Esophagus muscularis mucosa (tissue), 4 donors: ENCODE data around the gene HMGN4. TPM values are rescaled to one million over a fixed set of nuclear protein-coding genes. Genes with fewer than 3 reads are reported as not detected.

Experiments used
- DNase-seq: peaks from one replicate; pipeline ENCODE4 v3.0.0-alpha.2; 2017; ENCODE audit errors: extremely low spot score
- H3K27ac ChIP-seq, 4 donors: fragments of 200-600 bp; sonication (generic); replicated peaks in 1 of 4; 1 replicate in 3 of 4; 2 replicates in 1 of 4; pipeline ENCODE4 v1.5.1; 2016 to 2019; ENCODE audit warnings: mild to moderate bottlenecking in 1 of 4
- H3K27me3 ChIP-seq, 4 donors: fragments of 200-600 bp; sonication (generic); one replicate each; pipeline versions ENCODE4 v1.5.1 to v1.6.0; 2016 to 2019
- H3K36me3 ChIP-seq, 4 donors: fragments of 200-600 bp; sonication (generic); one replicate each; pipeline ENCODE4 v1.5.1; 2016 to 2019
- H3K4me1 ChIP-seq, 4 donors: fragments of 200-600 bp; sonication (generic); one replicate each; pipeline ENCODE4 v1.5.1; 2016 to 2019
- H3K4me3 ChIP-seq, 4 donors: fragments of 200-600 bp; sonication (generic); 1 replicate in 2 of 4; 2 replicates in 2 of 4; pipeline ENCODE4 v1.5.1; 2016 to 2019; ENCODE audit warnings: mild to moderate bottlenecking in 4 of 4, moderate library complexity in 1 of 4
- H3K9me3 ChIP-seq, 4 donors: fragments of 200-600 bp; sonication (generic); 1 replicate in 3 of 4; 2 replicates in 1 of 4; pipeline ENCODE4 v1.5.1; 2016 to 2019
- CTCF ChIP-seq, 3 experiments: fragments of 200-600 bp in 2 of 3; fragments of 450-650 bp in 1 of 3; sonication (generic) in 2 of 3; IDR thresholded peaks; one replicate each; pipeline ENCODE4 v1.5.1; 2017 to 2019; ENCODE audit warnings: antibody characterized with exemption in 3 of 3, mild to moderate bottlenecking in 2 of 3, moderate library complexity in 1 of 3
- EP300 ChIP-seq: sonication (generic); formaldehyde crosslinking; IDR thresholded peaks from one replicate; pipeline ENCODE4 v1.6.1; 2017; ENCODE audit warnings: antibody characterized with exemption
- POLR2A ChIP-seq: fragments of 450-650 bp; IDR thresholded peaks from one replicate; pipeline ENCODE4 v1.6.1; 2017; ENCODE audit warnings: antibody characterized with exemption, moderate library complexity, mild to moderate bottlenecking, low read depth
- POLR2AphosphoS5 ChIP-seq, 2 donors: sonication (generic); formaldehyde crosslinking; IDR thresholded peaks; one replicate each; pipeline ENCODE4 v1.6.1; 2017; ENCODE audit warnings: antibody characterized with exemption in 2 of 2
- WGBS: methylation state at CpG from one replicate; pipeline ENCODE4 v1.1.5; 2018; 5-methylcytosine and 5-hydroxymethylcytosine counted together
- intact Hi-C: fragments of 100-400 bp; cut with DNase I; formaldehyde crosslinking; loops from one replicate; pipeline ENCODE4 v1.15.1; 2023
- small RNA-seq, 3 donors: library from RNA; depleted of rRNA; stranded (forward); fragments of <200 nt; gene quantifications; one replicate each; pipeline ENCODE3, GENCODE V24; 2016
- total RNA-seq, 4 donors: library from RNA; depleted of rRNA; stranded (reverse); fragments of >200 nt; gene quantifications; one replicate each; pipeline versions ENCODE4 v1.1.0 to v1.2.1, GENCODE V29; 2016

Gene HMGN4
- total RNA-seq, 4 donors from 2014 or later, result 80.2 to 117 (median 86.5) TPM

- peaks cover 13 to 30% (median 26%) of the 10 kb centered on the region in 4 donors for H3K4me1 ChIP-seq
- peak overlapping the region; percentile 76 to 97 (median 93) for H3K4me3 ChIP-seq
- no peak for DNase-seq
- H3K27ac ChIP-seq, result peak overlapping the region; percentile 89 to 92 (median 90)
- peaks cover 8 to 22% (median 22%) of the 10 kb centered on the region in 4 donors for H3K36me3 ChIP-seq
- intact Hi-C loops, result loop anchor here (1.0 to 5.0 kb wide), 3 partner anchors 22 to 418 kb away; no protein-coding TSS in a partner anchor
- WGBS, result 21% methylated on average over 23 of the region's 23 CpGs
- TF ChIP-seq EP300, result no peak
- H3K27me3 ChIP-seq, result peaks cover 0 to 42% (median 25%) of the 10 kb centered on the region in 4 donors
- no peaks in the 10 kb centered on the region for H3K9me3 ChIP-seq
Observed at GRCh38 chr6:26594730-26595632, 56.8 kb downstream of the HMGN4 start.

- peaks cover 13 to 30% (median 26%) of the 10 kb centered on the region in 4 donors for H3K4me1 ChIP-seq
- TF ChIP-seq POLR2AphosphoS5 (IDR thresholded peaks at IDR 0.05) (peak; percentile 31 to 80), CTCF (IDR thresholded peaks at IDR 0.05) (peak; percentile 89 to 97 (median 96)), EP300 (no peak), POLR2A (no peak)
- no peaks in the 10 kb centered on the region for H3K9me3 ChIP-seq
- peak overlapping the region; percentile 89 to 92 (median 90) for H3K27ac ChIP-seq
- H3K4me3 ChIP-seq, result peak overlapping the region; percentile 76 to 97 (median 93)
- peak; percentile 98 for DNase-seq
- intact Hi-C loops, result loop anchor here (1.0 to 5.0 kb wide), 3 partner anchors 22 to 418 kb away; no protein-coding TSS in a partner anchor
- peaks cover 8 to 29% (median 24%) of the 10 kb centered on the region in 4 donors for H3K36me3 ChIP-seq
- under 1% methylated on average over 39 of the region's 39 CpGs for WGBS
- peaks cover 0 to 37% (median 25%) of the 10 kb centered on the region in 4 donors for H3K27me3 ChIP-seq
Observed at GRCh38 chr6:26595669-26596269, 57.6 kb downstream of the HMGN4 start.

Small RNA genes within 50 kb of the gene (small RNA-seq; reads per million reads assigned to genes)
- gene RNU6-502P, result 0 reads per million in 3 donors

Other genes with a start within 250 kb of the HMGN4 start
- 10 to 100 TPM in 2 of 4 donors, 1 to 10 TPM in 2; 6.6 to 14.1 (median 11.2) TPM for gene BTN3A2, start 173.2 kb upstream of the HMGN4 start, total RNA-seq
- 1 to 10 TPM; 6.1 to 7.7 (median 6.9) TPM for gene BTN2A2, start 155.3 kb upstream of the HMGN4 start, total RNA-seq
- gene BTN3A1, start 136.1 kb upstream of the HMGN4 start, total RNA-seq, result 10 to 100 TPM in 1 of 4 donors, 1 to 10 TPM in 3; 5.3 to 12.9 (median 6.9) TPM
- gene BTN3A3, start 97.9 kb upstream of the HMGN4 start, total RNA-seq, result 10 to 100 TPM in 1 of 4 donors, 1 to 10 TPM in 3; 5.0 to 10.2 (median 7.1) TPM
- gene BTN2A1, start 80.4 kb upstream of the HMGN4 start, total RNA-seq, result 10 to 100 TPM; 17.9 to 22.9 (median 21.4) TPM
- not detected for gene BTN1A1, start 38.1 kb upstream of the HMGN4 start, total RNA-seq
- gene ABT1, start 58.6 kb downstream of the HMGN4 start, total RNA-seq, result 10 to 100 TPM; 13.3 to 18.2 (median 16.1) TPM
- 10 to 100 TPM; 14.7 to 22.9 (median 17.4) TPM for gene ZNF322, start 121.4 kb downstream of the HMGN4 start, total RNA-seq